HEK293 (cell line): ENCODE results near the gene CDH3.

Source experiments
- CTCF ChIA-PET: fragments of 350-600 bp; formaldehyde crosslinking; extraction: SDS; loops from one replicate; lab custom pipeline; 2021; ENCODE audit warnings: antibody characterized with exemption; lab: Yijun Ruan, JAX
- POLR2A ChIA-PET: fragments of 300-600 bp; formaldehyde crosslinking; extraction: SDS; loops from one replicate; lab custom pipeline; 2020; ENCODE audit warnings: antibody characterized with exemption, inconsistent platforms; lab: Yijun Ruan, JAX
- H3K27ac ChIP-seq: fragments of 200-500 bp; sonication (Bioruptor generic); 2 replicates; pipeline ENCODE4 v1.5.1; 2014; ENCODE audit warnings: low read depth, low read length, control low read depth, inconsistent platforms; ENCODE audit errors: extremely low read depth
- H3K36me3 ChIP-seq, 2 experiments: fragments of 200-500 bp in 1 of 2; sonication (Bioruptor generic) in 1 of 2; 1 replicate in 1 of 2; 2 replicates in 1 of 2; pipeline ENCODE4 v1.5.1; 2014 to 2017; ENCODE audit warnings: inconsistent platforms in 2 of 2, low read length in 2 of 2; ENCODE audit not compliant: control insufficient read depth in 2 of 2, insufficient read depth in 1 of 2
- H3K4me1 ChIP-seq: fragments of 200-500 bp; sonication (Bioruptor generic); 2 replicates; pipeline ENCODE4 v1.5.1; 2014; ENCODE audit warnings: mild to moderate bottlenecking, low read length, inconsistent platforms; ENCODE audit not compliant: control insufficient read depth, insufficient read depth
- H3K4me3 ChIP-seq: 2 replicates; pipeline ENCODE4 v1.5.1; 2011; ENCODE audit warnings: low read depth, mild to moderate bottlenecking, control low read depth, low read length, moderate library complexity
- H3K9me3 ChIP-seq: fragments of 200-500 bp; sonication (Bioruptor generic); 2 replicates; pipeline ENCODE4 v1.5.1; 2014; ENCODE audit warnings: low read depth, low read length, inconsistent platforms; ENCODE audit not compliant: control insufficient read depth, insufficient read depth
- GLIS1 ChIP-seq: fragments of 450-650 bp; formaldehyde crosslinking; IDR thresholded peaks from 2 replicates; pipeline ENCODE4 v1.5.1; 2016; ENCODE audit warnings: missing biosample characterization, missing genetic modification characterization
- IKZF3 ChIP-seq: fragments of 450-650 bp; IDR thresholded peaks from 2 replicates; pipeline ENCODE4 v1.5.0; 2018; ENCODE audit warnings: missing biosample characterization, mild to moderate bottlenecking, missing genetic modification characterization, moderate library complexity
- KLF10 ChIP-seq: fragments of 450-650 bp; IDR thresholded peaks from 2 replicates; pipeline ENCODE4 v1.5.1; 2018; ENCODE audit warnings: missing biosample characterization, mild to moderate bottlenecking, missing genetic modification characterization
- KLF17 ChIP-seq: fragments of 450-650 bp; formaldehyde crosslinking; IDR thresholded peaks from 2 replicates; pipeline ENCODE4 v1.5.1; 2016; ENCODE audit warnings: missing biosample characterization, missing genetic modification characterization
- MEIS1 ChIP-seq: sonication (generic); formaldehyde crosslinking; IDR thresholded peaks from 2 replicates; pipeline ENCODE4 v1.8.1; 2022; ENCODE audit warnings: missing genetic modification reagents, mild to moderate bottlenecking, borderline replicate concordance
- MZF1 ChIP-seq: fragments of 450-650 bp; formaldehyde crosslinking; IDR thresholded peaks from 2 replicates; pipeline ENCODE4 v1.5.1; 2017; ENCODE audit warnings: missing biosample characterization, missing genetic modification characterization, borderline replicate concordance
- PRDM6 ChIP-seq: fragments of 450-650 bp; formaldehyde crosslinking; IDR thresholded peaks from 2 replicates; pipeline ENCODE4 v1.5.1; 2017; ENCODE audit warnings: missing biosample characterization, missing genetic modification characterization
- SP3 ChIP-seq: fragments of 450-650 bp; formaldehyde crosslinking; IDR thresholded peaks from 2 replicates; pipeline ENCODE4 v1.5.1; 2016; ENCODE audit warnings: missing biosample characterization, missing genetic modification characterization
- ZBTB44 ChIP-seq: fragments of 450-650 bp; IDR thresholded peaks from 2 replicates; pipeline ENCODE4 v1.5.1; 2018; ENCODE audit warnings: missing biosample characterization, mild to moderate bottlenecking, missing genetic modification characterization
- ZEB2 ChIP-seq: fragments of 450-650 bp; formaldehyde crosslinking; IDR thresholded peaks from 2 replicates; pipeline ENCODE4 v1.5.1; 2016; ENCODE audit warnings: missing biosample characterization, missing genetic modification characterization
- ZNF121 ChIP-seq: fragments of 450-650 bp; formaldehyde crosslinking; IDR thresholded peaks from 2 replicates; pipeline ENCODE4 v1.5.1; 2016; ENCODE audit warnings: missing biosample characterization, missing genetic modification characterization
- ZNF16 ChIP-seq: fragments of 450-650 bp; formaldehyde crosslinking; IDR thresholded peaks from 2 replicates; pipeline ENCODE4 v1.5.1; 2016; ENCODE audit warnings: low read depth, missing biosample characterization, missing genetic modification characterization
- ZNF19 ChIP-seq: fragments of 450-650 bp; formaldehyde crosslinking; IDR thresholded peaks from 2 replicates; pipeline ENCODE4; 2016; ENCODE audit warnings: missing biosample characterization, missing genetic modification characterization, low read depth
- ZNF280C ChIP-seq: fragments of 450-650 bp; formaldehyde crosslinking; IDR thresholded peaks from 2 replicates; pipeline ENCODE4 v1.5.1; 2016; ENCODE audit warnings: missing biosample characterization, missing genetic modification characterization
- ZNF324 ChIP-seq: fragments of 450-650 bp; formaldehyde crosslinking; IDR thresholded peaks from 2 replicates; pipeline ENCODE4 v1.5.1; 2016; ENCODE audit warnings: missing biosample characterization, missing genetic modification characterization
- ZNF341 ChIP-seq: fragments of 450-650 bp; formaldehyde crosslinking; IDR thresholded peaks from 2 replicates; pipeline ENCODE4; 2016; ENCODE audit warnings: low read depth, missing biosample characterization, missing genetic modification characterization
- ZNF362 ChIP-seq: fragments of 450-650 bp; formaldehyde crosslinking; IDR thresholded peaks from 2 replicates; pipeline ENCODE4 v1.5.1; 2016; ENCODE audit warnings: missing biosample characterization, missing genetic modification characterization
- ZNF398 ChIP-seq: fragments of 450-650 bp; formaldehyde crosslinking; IDR thresholded peaks from 2 replicates; pipeline ENCODE4 v1.5.1; 2017; ENCODE audit warnings: missing biosample characterization, missing genetic modification characterization
- ZNF416 ChIP-seq: fragments of 450-650 bp; formaldehyde crosslinking; IDR thresholded peaks from 2 replicates; pipeline ENCODE4 v1.5.1; 2016; ENCODE audit warnings: missing biosample characterization, missing genetic modification characterization
- ZNF48 ChIP-seq: fragments of 450-650 bp; formaldehyde crosslinking; IDR thresholded peaks from 2 replicates; pipeline ENCODE4 v1.5.1; 2016; ENCODE audit warnings: missing biosample characterization, missing genetic modification characterization
- ZNF549 ChIP-seq: fragments of 450-650 bp; IDR thresholded peaks from 2 replicates; pipeline ENCODE4 v1.5.1; 2018; ENCODE audit warnings: missing biosample characterization, missing genetic modification characterization, mild to moderate bottlenecking, inconsistent platforms, moderate library complexity
- ZNF621 ChIP-seq: fragments of 450-650 bp; formaldehyde crosslinking; IDR thresholded peaks from 2 replicates; pipeline ENCODE4 v1.5.1; 2017; ENCODE audit warnings: missing biosample characterization, missing genetic modification characterization
- ZNF670 ChIP-seq: fragments of 450-650 bp; formaldehyde crosslinking; IDR thresholded peaks from 2 replicates; pipeline ENCODE4 v1.5.1; 2016; ENCODE audit warnings: missing biosample characterization, missing genetic modification characterization, low read depth
- ZNF830 ChIP-seq: fragments of 450-650 bp; IDR thresholded peaks from 2 replicates; pipeline ENCODE4 v1.5.0; 2018; ENCODE audit warnings: missing biosample characterization, missing genetic modification characterization, low read depth, mild to moderate bottlenecking, moderate library complexity

Gene CDH3

GRCh38 chr16:68659412-68660358 is 14.6 kb downstream of the CDH3 start (continued):
- TF ChIP-seq ZNF121 (tag by site-specific recombination): peak; percentile 85; the same call in 1 of the 2 replicates
- no peak for TF ChIP-seq ZNF549 (tag by site-specific recombination)

- no peak overlapping the region for H3K4me3 ChIP-seq
- no peaks in the 10 kb centered on the region for H3K36me3 ChIP-seq
- TF ChIP-seq ZNF341 (tag by site-specific recombination): no peak
- peak; percentile 70 for TF ChIP-seq ZBTB44 (tag by site-specific recombination)
- TF ChIP-seq IKZF3 (tag by site-specific recombination): no peak
- no peak for TF ChIP-seq ZNF670
- TF ChIP-seq ZNF16 (tag by site-specific recombination): no peak
- TF ChIP-seq ZNF416 (tag by site-specific recombination): no peak
- no peak for TF ChIP-seq KLF17
- no peak for TF ChIP-seq SP3 (tag by site-specific recombination)
- no peak for TF ChIP-seq ZNF19 (tag by site-specific recombination)
- no peak for TF ChIP-seq ZNF830 (tag by site-specific recombination)
- 0 out of 2 replicates have a peak, but pooled peaks have one; percentile 32 for TF ChIP-seq ZNF362 (tag by site-specific recombination)
- peak; percentile 80 for TF ChIP-seq PRDM6 (tag by site-specific recombination)
- no peak for TF ChIP-seq ZNF48 (tag by site-specific recombination)
- TF ChIP-seq KLF10 (tag by site-specific recombination): no peak
- TF ChIP-seq ZNF398 (tag by site-specific recombination): no peak
- TF ChIP-seq GLIS1 (tag by site-specific recombination): peak; percentile 38; the same call in 1 of the 2 replicates
- no peak for TF ChIP-seq MZF1 (tag by site-specific recombination)
- TF ChIP-seq ZNF324 (tag by site-specific recombination): no peak
- no peak for TF ChIP-seq ZNF280C (tag by site-specific recombination)
- no peak for TF ChIP-seq ZEB2 (tag by site-specific recombination)
- TF ChIP-seq MEIS1 (CRISPR knock-in tag): no peak
- TF ChIP-seq ZNF621 (tag by site-specific recombination): no peak
- peaks cover 12% of the 10 kb centered on the region for H3K4me1 ChIP-seq
- ChIA-PET POLR2A (no interaction called here), CTCF (interaction anchor here (0.6 to 1.2 kb wide), 3 partner anchors 9 to 70 kb away, joined by 3 to 4 read pairs (median 3); no protein-coding TSS in a partner anchor)
- H3K9me3 ChIP-seq: no peaks in the 10 kb centered on the region
- H3K27ac ChIP-seq: no peak overlapping the region
These were observed 15.3 kb downstream of the CDH3 start for GRCh38 chr16:68660359-68660795.
